ENCODE data around the gene RAB11FIP4.

- no peak for TF ChIP-seq EZH2 (IDR thresholded peaks at IDR 0.05)
- TF ChIP-seq CTCF (IDR thresholded peaks at IDR 0.05), result no peak
Measured at GRCh38 chr17:31581491-31581890, 190.0 kb downstream of the RAB11FIP4 start.

All from neural progenitor cell (in vitro differentiated cells).